ENCODE measurements around the gene DAAM1. TPM values are rescaled to one million over a fixed set of nuclear protein-coding genes. Genes with fewer than 3 reads are reported as not detected.

DAAM1 gene
- polyA plus RNA-seq, 1 of the 3 experiments (the other 2 are of a cell fraction): 5.1 TPM

GRCh38 chr14:59313658-59314608 is 125.5 kb downstream of the DAAM1 start:
- H3K79me2 ChIP-seq (ENCODE audit: insufficient read depth): no peaks in the 10 kb centered on the region
- CTCF ChIA-PET: interaction anchor here (1.0 to 1.1 kb wide), 2 partner anchors 10 to 23 kb away, joined by 3 read pairs; no protein-coding TSS in a partner anchor
- H3K27me3 ChIP-seq (ENCODE audit: insufficient read depth): no peaks in the 10 kb centered on the region
- no peak for TF ChIP-seq NFIC (IDR thresholded peaks at IDR 0.05; ENCODE audit: borderline replicate concordance)
- no peak for TF ChIP-seq REST (IDR thresholded peaks at IDR 0.05; ENCODE audit: low read depth, low read length)
- no peak for TF ChIP-seq POLR2AphosphoS5 (IDR thresholded peaks at IDR 0.05; ENCODE audit: low read depth, low read length)
- TF ChIP-seq JUND (IDR thresholded peaks at IDR 0.05): no peak
- TF ChIP-seq EP300 (IDR thresholded peaks at IDR 0.05; ENCODE audit: borderline replicate concordance in 1 of 2, low read depth in 1 of 2, low read length in 1 of 2): no peak
- TF ChIP-seq CTCF (IDR thresholded peaks at IDR 0.05): no peak
- TF ChIP-seq RFX5 (IDR thresholded peaks at IDR 0.05; ENCODE audit: low read length): no peak
- no peak for TF ChIP-seq MXI1 (IDR thresholded peaks at IDR 0.05; ENCODE audit: low read depth, low read length)
- TF ChIP-seq YY1 (IDR thresholded peaks at IDR 0.05; ENCODE audit: low read depth): no peak
- no peak for TF ChIP-seq GABPA (IDR thresholded peaks at IDR 0.05; ENCODE audit: low read depth)
- no peak for TF ChIP-seq SIN3A (IDR thresholded peaks at IDR 0.05; ENCODE audit: borderline replicate concordance, low read depth, low read length)
- no peak for TF ChIP-seq MAX (IDR thresholded peaks at IDR 0.05; ENCODE audit: low read depth)
- no peak for TF ChIP-seq FOXM1 (IDR thresholded peaks at IDR 0.05; ENCODE audit: low read depth)
- TF ChIP-seq RXRA (IDR thresholded peaks at IDR 0.05; ENCODE audit: borderline replicate concordance, low read depth): no peak
- no peak for TF ChIP-seq RCOR1 (IDR thresholded peaks at IDR 0.05; ENCODE audit: low read length)
- TF ChIP-seq FOXJ3 (CRISPR knock-in tag; IDR thresholded peaks at IDR 0.05): no peak
- POLR2A ChIA-PET: no interaction called here
- H3K36me3 ChIP-seq (replicated peaks in 1 of 2; ENCODE audit: control insufficient read depth in 1 of 2, insufficient read depth in 2 of 2, low read length in 1 of 2): peaks cover 0 to 3% of the 10 kb centered on the region in 2 experiments
- no peak overlapping the region for H3K4me2 ChIP-seq
- no peak overlapping the region for H3K9ac ChIP-seq
- no peak for DNase-seq
- no peak overlapping the region for H3K4me3 ChIP-seq (ENCODE audit: low read depth in 2 of 2, low read length in 1 of 2)
- no peaks in the 10 kb centered on the region for H3F3A ChIP-seq (replicated peaks; ENCODE audit: insufficient read depth)
- no peaks in the 10 kb centered on the region for H3K9me2 ChIP-seq
- WGBS (ENCODE audit: low lambda C conversion rate): 81% methylated on average over 3 of the region's 3 CpGs
- no peak overlapping the region for H2AFZ ChIP-seq (ENCODE audit: low read depth)
- H3K27ac ChIP-seq (ENCODE audit: low read depth in 2 of 2, low read length in 1 of 2): no peak overlapping the region
- peaks cover under 1 to 2% of the 10 kb centered on the region in 2 experiments; a peak in 2 of 4 replicates for H3K4me1 ChIP-seq (ENCODE audit: control insufficient read depth in 1 of 2, insufficient read depth in 2 of 2, low read depth in 1 of 2, low read length in 1 of 2)
- no peaks in the 10 kb centered on the region for H4K20me1 ChIP-seq (ENCODE audit: insufficient read depth)
- H3K9me3 ChIP-seq: no peaks in the 10 kb centered on the region
